KMS-11 (cell line): ENCODE data around the gene SCMH1.

Source experiments
- H2AFZ ChIP-seq: fragments of 200-600 bp; sonication (generic); 2 replicates; pipeline ENCODE4 v1.6.1; 2016; ENCODE audit warnings: antibody characterized with exemption, mixed run types, low read depth
- H3K27ac ChIP-seq: fragments of 200-600 bp; sonication (generic); 2 replicates; pipeline ENCODE4 v1.6.1; 2016; ENCODE audit warnings: mild to moderate bottlenecking, mixed run types
- H3K27me3 ChIP-seq: fragments of 200-600 bp; sonication (generic); 2 replicates; pipeline ENCODE4 v1.6.1; 2017; ENCODE audit warnings: mild to moderate bottlenecking, low read depth, mixed run types, moderate library complexity; ENCODE audit not compliant: insufficient read depth
- H3K36me3 ChIP-seq: fragments of 200-600 bp; sonication (generic); 2 replicates; pipeline ENCODE4 v1.6.1; 2017; ENCODE audit warnings: mild to moderate bottlenecking, mixed run types; ENCODE audit not compliant: insufficient read depth
- H3K4me1 ChIP-seq: fragments of 200-600 bp; sonication (generic); 2 replicates; pipeline ENCODE4 v1.6.1; 2016; ENCODE audit warnings: mild to moderate bottlenecking, low read depth, mixed run types; ENCODE audit not compliant: poor library complexity, severe bottlenecking
- H3K4me2 ChIP-seq: fragments of 200-600 bp; sonication (generic); 2 replicates; pipeline ENCODE4 v1.7.0; 2016; ENCODE audit warnings: mild to moderate bottlenecking, mixed run types
- H3K4me3 ChIP-seq: fragments of 200-600 bp; sonication (generic); IDR thresholded peaks from 2 replicates; pipeline ENCODE4 v1.6.1; 2017; ENCODE audit warnings: low read depth, low read length, mixed read lengths; ENCODE audit not compliant: insufficient read depth
- H3K79me2 ChIP-seq: fragments of 200-600 bp; sonication (generic); 2 replicates; pipeline ENCODE4 v1.6.1; 2016; ENCODE audit warnings: low read depth, mixed run types; ENCODE audit not compliant: insufficient read depth
- H3K9ac ChIP-seq: fragments of 200-600 bp; sonication (generic); 2 replicates; pipeline ENCODE4 v1.6.1; 2016; ENCODE audit warnings: mild to moderate bottlenecking, mixed run types
- H4K20me1 ChIP-seq: fragments of 200-600 bp; sonication (generic); 2 replicates; pipeline ENCODE4 v1.6.1; 2016; ENCODE audit warnings: mild to moderate bottlenecking, mixed run types; ENCODE audit not compliant: insufficient read depth
- CTCF ChIP-seq: fragments of 200-600 bp; sonication (generic); conservative IDR thresholded peaks from 2 replicates; pipeline ENCODE4 v1.6.1; 2017; ENCODE audit warnings: low read depth, mild to moderate bottlenecking, antibody characterized with exemption, low read length, moderate library complexity, mixed read lengths

Gene SCMH1

GRCh38 chr1:41110286-41110685 lies 131.8 kb downstream of the SCMH1 start:
- Histone ChIP-seq H2AFZ (no peak overlapping the region), H3K36me3 (no peaks in the 10 kb centered on the region), H3K27ac (no peak overlapping the region), H3K4me2 (no peak overlapping the region), H3K4me1 (no peaks in the 10 kb centered on the region), H3K79me2 (no peaks in the 10 kb centered on the region), H3K9ac (no peak overlapping the region), H4K20me1 (no peaks in the 10 kb centered on the region), H3K4me3 (no peak overlapping the region), H3K27me3 (no peaks in the 10 kb centered on the region)
- no peak for TF ChIP-seq CTCF

- Histone ChIP-seq H2AFZ (no peak overlapping the region), H3K4me1 (no peaks in the 10 kb centered on the region), H3K27me3 (no peaks in the 10 kb centered on the region), H4K20me1 (no peaks in the 10 kb centered on the region), H3K27ac (no peak overlapping the region), H3K79me2 (no peaks in the 10 kb centered on the region), H3K9ac (no peak overlapping the region), H3K36me3 (no peaks in the 10 kb centered on the region), H3K4me2 (no peak overlapping the region), H3K4me3 (no peak overlapping the region)
- TF ChIP-seq CTCF, result no peak
Measured at GRCh38 chr1:41109310-41110197, 132.6 kb downstream of the SCMH1 start.

GRCh38 chr1:41108696-41109275 lies 133.3 kb downstream of the SCMH1 start:
- H3K4me3 ChIP-seq, result no peak overlapping the region
- no peaks in the 10 kb centered on the region for H3K27me3 ChIP-seq
- no peak overlapping the region for H2AFZ ChIP-seq
- H3K27ac ChIP-seq, result no peak overlapping the region
- H4K20me1 ChIP-seq, result no peaks in the 10 kb centered on the region
- no peak overlapping the region for H3K4me2 ChIP-seq
- H3K36me3 ChIP-seq, result no peaks in the 10 kb centered on the region
- no peaks in the 10 kb centered on the region for H3K79me2 ChIP-seq
- TF ChIP-seq CTCF, result no peak
- no peak overlapping the region for H3K9ac ChIP-seq
- H3K4me1 ChIP-seq, result no peaks in the 10 kb centered on the region

GRCh38 chr1:41103766-41104165 lies 138.3 kb downstream of the SCMH1 start:
- Histone ChIP-seq H4K20me1 (no peaks in the 10 kb centered on the region), H2AFZ (no peak overlapping the region), H3K27me3 (no peaks in the 10 kb centered on the region), H3K27ac (no peak overlapping the region), H3K4me3 (no peak overlapping the region), H3K4me1 (no peaks in the 10 kb centered on the region), H3K79me2 (no peaks in the 10 kb centered on the region), H3K9ac (no peak overlapping the region), H3K4me2 (no peak overlapping the region), H3K36me3 (no peaks in the 10 kb centered on the region)
- TF ChIP-seq CTCF, result no peak
